Measurements from ENCODE around the gene PDXP. TPM values are rescaled to one million over a fixed set of nuclear protein-coding genes. Genes with fewer than 3 reads are reported as not detected.

PDXP gene
- total and polyA plus RNA-seq, 2 of the 13 experiments (the other 11 are each of a cell fraction or from before 2014, with no cell fraction given), result 58.2 to 70.6 TPM

DNA sequence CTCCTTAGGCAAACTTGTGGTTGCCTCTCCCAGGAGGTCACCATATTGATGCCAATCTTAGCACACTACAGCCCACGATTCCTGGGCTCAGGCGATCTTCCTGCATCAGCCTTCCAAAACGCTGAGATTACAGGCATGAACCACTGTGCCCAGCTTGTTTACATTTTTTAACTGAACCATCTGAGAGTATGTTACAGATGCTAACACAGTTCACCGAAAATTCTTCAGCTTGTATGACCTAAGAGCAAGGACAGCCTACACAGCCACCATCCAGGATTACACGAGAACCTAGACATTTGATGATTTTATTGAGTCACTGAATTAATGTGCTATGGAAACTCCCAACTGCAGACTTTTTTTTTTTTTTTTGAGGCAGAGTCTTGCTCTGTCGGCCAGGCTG lies 11.1 kb downstream of the PDXP start (continued):
- no peak for TF ChIP-seq CBX1 (IDR thresholded peaks at IDR 0.05; ENCODE audit: low read depth)

DNA sequence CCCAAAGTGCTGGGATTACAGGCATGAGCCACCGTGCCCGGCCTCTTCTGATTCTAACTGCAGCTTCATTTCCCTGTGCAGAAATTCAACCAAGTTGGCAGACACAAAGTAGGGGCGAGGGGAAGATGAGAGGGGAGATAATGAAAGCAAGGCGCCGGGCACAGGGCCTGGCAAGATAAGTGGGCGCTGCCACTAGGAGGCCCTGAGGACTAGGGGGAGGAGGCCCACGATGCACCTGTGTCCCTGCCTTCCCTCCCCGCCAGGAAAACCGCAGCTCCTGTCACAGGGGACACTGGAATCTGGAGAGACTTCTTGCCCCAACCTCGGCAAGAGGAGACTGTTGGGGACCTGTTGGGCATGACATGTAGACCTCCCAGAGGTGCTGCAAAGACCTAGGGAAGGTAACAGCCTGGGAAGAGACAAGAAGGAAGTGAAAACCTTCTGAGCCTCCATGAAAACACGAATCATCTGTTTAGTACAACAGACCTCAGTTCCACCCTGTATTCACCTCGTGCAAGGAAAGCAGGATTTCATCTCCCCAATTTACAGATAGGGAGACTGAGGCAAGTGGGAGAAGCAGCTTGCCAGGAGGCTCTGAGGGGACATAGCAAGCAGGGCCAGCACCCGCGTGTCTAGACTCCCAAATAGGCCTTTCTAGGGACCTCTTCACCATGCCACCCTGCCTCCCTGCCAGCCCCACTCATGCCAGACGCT lies 13.8 kb downstream of the PDXP start:
- H3K36me3 ChIP-seq (replicated peaks in 1 of 2; ENCODE audit: control insufficient read depth in 1 of 2, insufficient read depth in 2 of 2, low read length in 2 of 2), result no peaks in the 10 kb centered on the region
- ChIA-PET CTCF (ENCODE audit: low intra/inter-chr PET ratio, low total read pairs) (no interaction called here), POLR2A (interaction anchor here (2.0 to 6.0 kb wide), 2 partner anchors 10 to 11 kb away, joined by 10 to 120 read pairs; partner anchors contain the start of gene PDXP)
- no peaks in the 10 kb centered on the region for H3K9me3 ChIP-seq (ENCODE audit: low read length)
- no peaks in the 10 kb centered on the region for H3K27me3 ChIP-seq (ENCODE audit: control insufficient read depth in 1 of 2, insufficient read depth in 2 of 2, low read length in 2 of 2)
- WGBS (ENCODE audit: low lambda C conversion rate), result 84% methylated on average over 14 of the region's 15 CpGs
- BruUV-seq (replicated peaks), result no TSS peak
- H3K4me3 ChIP-seq (replicated peaks in 1 of 3; ENCODE audit: insufficient read depth in 1 of 3, low read depth in 2 of 3, low read length in 3 of 3), result no peak overlapping the region
- intact Hi-C loops (cut with micrococcal nuclease; ENCODE audit: unreplicated experiment) (no loop called here), in situ Hi-C loops (cut with HindIII; ENCODE audit: extremely low pct_ligation_motif_present, low pct_unique_long_range_greater_than_20kb) (no loop called here)
- FAIRE-seq, result no peak
- H4K20me1 ChIP-seq (ENCODE audit: insufficient read depth, low read length), result no peaks in the 10 kb centered on the region; the same call in 1 of the 2 replicates
- no peak overlapping the region for H3K4me2 ChIP-seq (ENCODE audit: low read depth, low read length)
- no peaks in the 10 kb centered on the region for H3K79me2 ChIP-seq (ENCODE audit: insufficient read depth, low read length)
- ATAC-seq, result no peak
- peaks cover 46% of the 10 kb centered on the region for H3K4me1 ChIP-seq (ENCODE audit: insufficient read depth, low read length)
- H2AFZ ChIP-seq (ENCODE audit: low read length), result no peak overlapping the region
- no peak overlapping the region for H3K27ac ChIP-seq (ENCODE audit: extremely low read length, insufficient read depth, low read length)
- DNase-seq (ENCODE audit: low spot score), result no peak
- no peak overlapping the region for H3K9ac ChIP-seq (ENCODE audit: insufficient read depth, low read depth, low read length)
- TF ChIP-seq, protein P1, sequence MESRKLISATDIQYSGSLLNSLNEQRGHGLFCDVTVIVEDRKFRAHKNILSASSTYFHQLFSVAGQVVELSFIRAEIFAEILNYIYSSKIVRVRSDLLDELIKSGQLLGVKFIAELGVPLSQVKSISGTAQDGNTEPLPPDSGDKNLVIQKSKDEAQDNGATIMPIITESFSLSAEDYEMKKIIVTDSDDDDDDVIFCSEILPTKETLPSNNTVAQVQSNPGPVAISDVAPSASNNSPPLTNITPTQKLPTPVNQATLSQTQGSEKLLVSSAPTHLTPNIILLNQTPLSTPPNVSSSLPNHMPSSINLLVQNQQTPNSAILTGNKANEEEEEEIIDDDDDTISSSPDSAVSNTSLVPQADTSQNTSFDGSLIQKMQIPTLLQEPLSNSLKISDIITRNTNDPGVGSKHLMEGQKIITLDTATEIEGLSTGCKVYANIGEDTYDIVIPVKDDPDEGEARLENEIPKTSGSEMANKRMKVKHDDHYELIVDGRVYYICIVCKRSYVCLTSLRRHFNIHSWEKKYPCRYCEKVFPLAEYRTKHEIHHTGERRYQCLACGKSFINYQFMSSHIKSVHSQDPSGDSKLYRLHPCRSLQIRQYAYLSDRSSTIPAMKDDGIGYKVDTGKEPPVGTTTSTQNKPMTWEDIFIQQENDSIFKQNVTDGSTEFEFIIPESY (CRISPR knock-in tag; IDR thresholded peaks at IDR 0.05), result peak; percentile 99
- TF ChIP-seq JUND (CRISPR knock-in tag; IDR thresholded peaks at IDR 0.05) (no peak), HNRNPL (IDR thresholded peaks at IDR 0.05; ENCODE audit: low read depth, low read length) (0 out of 2 replicates have a peak, but pooled peaks have one; percentile 43), ZNF629 (CRISPR knock-in tag; conservative IDR thresholded peaks at IDR 0.05) (peak; percentile 73)

Measured in HepG2 (cell line).